ENCODE data around the gene LARP7.

LARP7 gene

GRCh38 chr4:112674376-112674775, 37.4 kb downstream of the LARP7 start:
- H3K4me3 ChIP-seq (ENCODE audit: low read depth, low read length): no peak overlapping the region
- DNase-seq (ENCODE audit: low read depth): no peak
- TF ChIP-seq CTCF (IDR thresholded peaks at IDR 0.05; ENCODE audit: low read depth, low read length, missing control alignments): no peak

- TF ChIP-seq CTCF (IDR thresholded peaks at IDR 0.05; ENCODE audit: low read depth, low read length, missing control alignments): no peak
- DNase-seq (ENCODE audit: low read depth): no peak
- no peak overlapping the region for H3K4me3 ChIP-seq (ENCODE audit: low read depth, low read length)
These were observed 40.7 kb downstream of the LARP7 start for GRCh38 chr4:112677519-112678091.

GRCh38 chr4:112680996-112681395, 44.1 kb downstream of the LARP7 start:
- DNase-seq (ENCODE audit: low read depth): no peak
- TF ChIP-seq CTCF (IDR thresholded peaks at IDR 0.05; ENCODE audit: low read depth, low read length, missing control alignments): no peak
- no peak overlapping the region for H3K4me3 ChIP-seq (ENCODE audit: low read depth, low read length)

GRCh38 chr4:112693507-112693906, 56.6 kb downstream of the LARP7 start:
- no peak for TF ChIP-seq CTCF (IDR thresholded peaks at IDR 0.05; ENCODE audit: low read depth, low read length, missing control alignments)
- H3K4me3 ChIP-seq (ENCODE audit: low read depth, low read length): no peak overlapping the region
- DNase-seq (ENCODE audit: low read depth): no peak

GRCh38 chr4:112700679-112701078, 63.7 kb downstream of the LARP7 start:
- H3K4me3 ChIP-seq (ENCODE audit: low read depth, low read length): no peak overlapping the region
- no peak for TF ChIP-seq CTCF (IDR thresholded peaks at IDR 0.05; ENCODE audit: low read depth, low read length, missing control alignments)
- DNase-seq (ENCODE audit: low read depth): no peak

GRCh38 chr4:112702892-112703291, 65.9 kb downstream of the LARP7 start:
- H3K4me3 ChIP-seq (ENCODE audit: low read depth, low read length): no peak overlapping the region
- no peak for TF ChIP-seq CTCF (IDR thresholded peaks at IDR 0.05; ENCODE audit: low read depth, low read length, missing control alignments)
- no peak for DNase-seq (ENCODE audit: low read depth)

- H3K4me3 ChIP-seq (ENCODE audit: low read depth, low read length): no peak overlapping the region
- no peak for TF ChIP-seq CTCF (IDR thresholded peaks at IDR 0.05; ENCODE audit: low read depth, low read length, missing control alignments)
- DNase-seq (ENCODE audit: low read depth): no peak
These were observed 67.4 kb downstream of the LARP7 start for GRCh38 chr4:112704322-112704721.

All from GM12864 (cell line).